AML-193 (cell line): ENCODE measurements around the gene AMELY.
"Not testable (repeated sequence)": the region's sequence is repeated elsewhere in the genome, so short reads cannot be mapped to it uniquely, and the experiment has no call there.

Experiments used
- DNase-seq, 2 experiments: peaks; one replicate each; lab custom pipeline; 2025; lab: John Stamatoyannopoulos, UW

AMELY gene, protein sequence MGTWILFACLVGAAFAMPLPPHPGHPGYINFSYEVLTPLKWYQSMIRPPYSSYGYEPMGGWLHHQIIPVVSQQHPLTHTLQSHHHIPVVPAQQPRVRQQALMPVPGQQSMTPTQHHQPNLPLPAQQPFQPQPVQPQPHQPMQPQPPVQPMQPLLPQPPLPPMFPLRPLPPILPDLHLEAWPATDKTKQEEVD

DNA sequence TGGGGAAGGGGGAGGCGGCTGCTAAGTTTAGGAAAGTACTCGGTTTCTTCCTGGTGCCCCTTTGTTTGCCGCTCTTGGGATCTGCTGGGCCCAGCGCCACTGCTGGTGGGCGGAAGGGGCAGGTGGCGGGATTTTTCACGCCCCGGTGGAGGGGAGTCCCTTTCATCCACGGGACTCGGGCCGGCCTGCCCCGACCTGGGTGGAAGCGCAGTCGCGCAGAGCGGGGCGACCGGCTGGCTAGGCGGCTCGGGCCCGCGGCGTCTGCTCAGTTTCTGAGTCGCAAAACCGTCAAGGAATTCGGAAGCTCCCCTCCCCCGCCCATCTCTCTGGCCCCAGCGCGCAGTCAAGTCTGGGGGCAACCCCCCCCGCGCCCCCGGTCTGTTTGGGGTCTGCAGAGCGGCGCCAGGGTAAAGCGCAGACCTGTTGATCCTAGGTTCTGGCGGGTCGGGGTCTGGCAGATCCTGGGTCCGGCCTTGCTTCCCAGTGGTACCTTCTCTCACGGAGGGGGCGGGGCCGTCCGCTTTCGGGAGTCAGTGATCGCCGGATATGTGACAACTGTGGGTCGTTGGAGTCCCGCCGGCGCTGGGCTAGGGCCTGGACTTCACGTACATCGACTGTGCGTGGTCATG is at the start of gene AMELY:
AMELY (minus strand) TSS at position 500 of the 629 bp plus-strand sequence. CDS start 39,144 bp downstream, outside the sequence.
- DNase-seq = no peak

DNA sequence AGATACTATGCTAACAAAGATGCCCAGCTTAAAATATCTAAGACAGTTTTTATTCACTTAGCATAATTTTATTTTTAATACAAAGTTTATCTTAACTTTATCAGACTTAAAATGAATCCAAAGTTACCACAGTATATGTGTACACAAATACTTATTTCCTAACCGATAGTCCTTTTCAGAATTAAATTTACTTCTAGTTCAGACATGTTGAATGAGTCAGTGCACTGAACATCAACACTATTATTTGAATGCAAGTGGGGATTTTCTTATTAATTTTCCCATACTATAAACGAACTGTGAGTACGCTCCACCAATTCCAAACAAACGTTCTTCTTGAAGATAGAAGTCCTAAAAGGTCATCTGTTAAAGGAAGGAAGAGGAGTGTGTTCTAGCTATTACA is 38.4 kb upstream of the AMELY start:
- no peak for DNase-seq

DNA sequence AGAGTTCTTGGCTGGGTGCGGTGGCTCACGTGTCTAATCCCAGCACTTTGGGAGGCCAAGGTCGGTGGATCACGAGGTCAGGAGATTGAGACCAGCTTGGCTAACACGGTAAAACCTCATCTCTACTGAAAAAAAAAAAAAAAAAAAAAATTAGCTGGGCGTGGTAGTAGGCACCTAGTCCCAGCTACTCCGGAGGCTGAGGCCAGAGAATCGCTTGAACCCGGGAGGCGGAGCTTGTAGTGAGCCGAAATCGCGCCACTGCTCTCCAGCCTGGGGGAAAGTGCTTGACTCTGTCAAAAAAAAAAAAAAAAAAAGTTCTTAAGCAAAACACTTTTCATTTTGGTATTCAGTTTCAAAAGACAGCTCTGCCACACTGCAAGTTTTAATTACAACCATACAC is 36.8 kb upstream of the AMELY start:
- no peak for DNase-seq

DNA sequence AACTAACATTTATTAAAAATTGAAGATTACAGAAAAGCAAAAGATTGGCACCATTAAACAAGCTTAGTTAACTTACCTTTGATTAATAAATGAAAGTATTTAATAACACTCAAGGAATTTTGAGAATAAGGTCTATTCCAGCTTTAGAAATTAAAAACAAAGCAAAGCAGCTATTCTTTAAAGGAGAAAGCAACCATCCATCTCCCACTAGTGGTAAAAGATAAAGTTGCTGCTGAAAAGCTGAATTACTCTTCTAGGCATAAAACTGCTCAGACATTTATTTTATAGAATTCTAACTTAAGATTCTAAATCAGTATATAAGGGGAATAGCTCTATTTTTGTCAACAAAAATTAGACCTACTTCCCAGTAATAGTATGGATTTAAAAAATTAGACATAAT is 36.1 kb upstream of the AMELY start:
- DNase-seq = no peak

DNA sequence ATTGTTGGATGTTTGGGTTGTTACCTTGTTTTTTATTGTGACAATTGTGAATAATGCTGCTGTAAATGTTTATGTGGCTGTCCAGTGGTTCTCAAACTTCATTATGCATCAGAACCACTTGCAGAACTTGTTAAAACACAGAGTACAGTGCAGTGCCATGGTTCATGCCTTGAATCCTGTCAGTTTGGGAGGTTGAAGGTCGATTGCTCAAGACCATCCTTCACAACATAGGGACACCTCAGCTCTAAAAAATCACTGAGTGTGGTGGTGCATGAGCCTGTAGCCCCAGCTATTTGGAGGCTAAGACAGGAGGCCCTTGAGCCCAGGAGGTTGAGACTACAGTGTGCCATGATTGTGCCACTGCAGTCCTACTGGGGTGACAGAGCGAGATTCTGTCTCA is 23.9 kb upstream of the AMELY start:
- no peak for DNase-seq

DNA sequence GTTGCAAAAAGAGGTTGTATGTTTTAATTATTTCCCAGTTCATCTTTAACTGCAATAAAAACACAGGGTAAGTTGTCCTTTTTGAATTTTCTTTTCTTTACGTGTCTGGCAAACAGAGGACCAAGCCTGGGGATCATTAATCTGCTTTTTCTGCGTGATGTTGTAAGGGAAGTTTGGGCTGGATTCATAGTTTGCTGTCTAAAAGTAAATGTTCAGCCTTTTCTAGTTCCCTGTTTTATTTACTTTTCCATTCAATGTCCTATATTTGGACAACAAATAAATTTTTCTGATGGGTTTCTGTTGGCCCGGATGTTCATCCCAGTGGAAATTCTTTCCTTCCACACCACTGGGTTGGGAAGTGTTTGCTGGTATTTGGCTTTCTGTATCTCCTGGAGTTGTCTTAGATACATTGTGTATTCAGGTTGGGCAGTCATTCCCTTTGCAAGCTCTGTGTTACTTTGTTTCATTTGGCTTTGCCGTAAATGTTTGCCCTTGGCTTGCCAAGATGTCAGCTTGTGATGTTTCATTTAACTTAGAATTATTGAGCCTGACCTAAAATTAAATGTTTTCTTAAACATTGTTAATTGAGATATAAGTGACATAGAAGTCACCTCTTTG is 20.3 kb upstream of the AMELY start:
- DNase-seq = no peak

DNA sequence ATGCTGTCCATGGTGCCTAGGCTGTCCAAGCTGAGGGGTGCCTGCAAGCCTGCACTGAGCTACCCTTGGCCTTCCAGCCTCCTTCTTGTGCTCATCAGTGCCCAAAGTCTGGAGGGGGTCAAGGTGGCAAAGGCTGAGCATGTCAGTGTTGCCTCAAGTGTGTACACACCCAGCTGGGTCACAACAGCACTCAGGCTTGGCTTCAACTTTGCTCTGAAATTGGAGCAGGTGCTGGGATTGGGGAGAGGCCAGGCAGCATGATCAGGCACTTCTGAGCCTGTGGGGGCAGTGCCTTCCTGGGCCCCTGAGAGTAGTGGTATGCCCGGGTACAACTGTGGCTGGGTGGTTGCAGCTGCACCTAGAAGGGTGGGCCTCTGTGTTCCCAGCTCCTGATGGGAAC is 17.7 kb upstream of the AMELY start:
- no peak for DNase-seq

DNA sequence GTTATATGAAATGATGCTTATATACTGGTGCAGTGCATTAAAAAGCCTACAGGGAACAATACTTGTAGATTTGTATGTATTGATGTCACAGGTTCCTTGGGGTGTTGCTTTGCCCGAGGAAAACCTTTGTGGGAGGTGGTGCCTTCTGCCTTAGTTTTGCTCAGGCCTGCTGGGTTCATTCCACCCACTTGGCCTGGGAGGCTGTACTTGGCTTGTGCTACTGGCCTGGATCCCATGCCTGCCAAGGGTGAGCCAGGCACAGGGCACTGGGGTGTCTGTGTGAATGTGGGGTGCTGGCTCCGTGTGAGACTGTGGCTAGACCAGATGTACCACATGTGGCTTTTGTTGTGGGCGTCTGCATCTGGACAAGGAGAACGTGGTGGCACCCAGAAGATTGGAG is 16.7 kb upstream of the AMELY start:
- DNase-seq = no peak

DNA sequence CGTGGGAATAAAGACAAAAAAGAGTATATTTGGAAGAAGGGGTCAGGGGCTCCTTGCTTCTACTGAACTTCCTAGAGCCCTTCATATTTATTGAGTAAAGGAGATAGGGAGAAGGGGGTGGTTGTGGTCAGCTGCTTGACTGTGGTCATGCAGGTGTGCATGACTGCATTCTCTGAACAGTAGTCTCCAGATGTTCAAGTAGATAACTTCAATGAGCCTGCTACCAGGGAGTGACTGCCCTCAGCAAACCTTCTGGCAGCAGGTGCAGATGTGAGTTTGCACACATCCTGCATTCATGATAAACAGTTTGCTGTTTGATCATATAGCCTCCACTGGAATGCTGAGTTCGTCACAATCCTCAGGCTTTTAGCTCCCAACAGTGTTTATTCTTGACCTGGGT is 9.5 kb upstream of the AMELY start:
- DNase-seq = no peak

DNA sequence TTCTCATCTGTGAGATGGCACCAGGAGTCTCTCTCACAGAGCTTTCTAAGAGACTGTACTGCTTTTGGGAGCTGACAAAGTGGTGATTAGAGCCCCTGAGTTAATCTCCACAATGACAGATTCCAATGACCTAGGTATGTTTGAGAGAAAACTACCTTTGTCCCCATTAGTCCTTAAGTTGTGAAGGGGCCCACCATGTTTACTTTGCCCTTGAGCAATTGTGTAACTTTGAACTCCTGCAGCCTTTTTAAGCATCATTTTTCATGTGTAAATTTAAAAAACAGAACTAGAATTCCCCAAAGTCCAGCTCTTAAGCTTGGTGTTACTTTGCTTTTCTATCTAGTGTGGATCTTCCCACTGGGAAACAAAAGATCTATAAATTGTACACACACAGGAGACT is 1.8 kb upstream of the AMELY start:
- DNase-seq = no peak

DNA sequence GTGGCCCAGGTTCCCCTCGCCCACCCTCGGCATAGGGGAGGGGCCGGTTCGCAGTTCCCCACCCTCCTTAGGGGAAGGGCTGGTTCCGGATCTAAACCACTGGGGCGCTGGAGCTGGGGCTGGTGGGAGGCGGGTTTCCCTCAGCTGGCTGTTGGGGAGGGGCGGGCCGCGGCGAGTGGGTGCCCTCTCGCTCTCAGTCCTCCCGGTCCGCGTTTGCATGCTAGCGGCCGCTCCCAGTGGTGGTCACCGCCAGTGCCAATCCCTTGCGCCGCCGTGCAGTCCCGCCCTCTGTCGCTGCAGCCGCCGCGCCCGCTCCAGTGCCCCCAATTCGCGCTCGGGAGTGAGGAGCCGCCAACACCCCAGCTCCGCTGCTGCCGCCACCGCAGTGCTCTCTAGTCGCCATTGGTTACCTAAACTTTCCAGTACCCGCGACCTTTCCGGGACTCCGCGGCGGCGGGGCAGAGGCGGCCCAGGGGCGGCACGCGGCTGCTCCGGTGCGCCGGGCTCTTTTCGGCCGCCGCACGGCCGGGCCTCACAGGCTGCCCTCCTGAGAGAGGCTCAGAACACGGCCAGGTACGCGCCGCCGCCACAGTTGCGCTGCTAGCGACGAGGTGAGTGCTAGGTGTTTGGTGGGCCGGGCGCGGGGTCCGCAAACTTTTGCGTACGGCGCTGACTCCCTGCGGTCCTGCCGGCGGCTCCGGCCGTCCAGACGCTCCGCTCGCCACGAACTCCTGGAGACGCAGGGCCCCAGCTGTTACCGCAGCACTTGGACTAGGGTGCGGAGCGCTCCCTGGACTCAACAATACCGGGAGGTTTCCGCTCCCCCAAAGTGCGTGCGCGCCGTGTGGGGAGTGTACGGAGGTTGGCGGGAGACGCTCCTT is 940 bp downstream of the AMELY start, which contains the start of gene TBL1Y:
TBL1Y (plus strand) TSS at position 326 of the 881 bp plus-strand sequence. CDS start 114,388 bp downstream, outside the sequence.
- no peak for DNase-seq

DNA sequence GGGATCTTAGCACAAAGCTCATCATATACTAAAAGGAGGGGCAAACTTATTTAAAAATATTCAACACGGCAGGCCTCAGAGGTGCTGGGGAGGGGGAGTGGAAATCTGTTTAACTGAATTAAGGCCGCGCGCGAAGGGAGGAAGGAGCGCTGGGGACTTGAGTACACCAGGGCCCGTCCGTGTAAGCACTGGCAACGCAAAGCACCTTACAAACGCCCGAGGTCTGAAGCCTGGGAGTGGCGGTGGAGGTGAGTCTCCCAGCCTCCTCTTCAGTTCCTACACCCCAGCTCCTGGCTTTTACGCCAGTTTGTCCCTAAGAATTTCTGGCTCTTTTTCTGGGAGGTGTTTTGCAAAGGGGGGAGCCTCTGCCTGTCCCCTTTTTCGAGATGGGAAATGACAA is 1.7 kb downstream of the AMELY start:
- DNase-seq = no peak

DNA sequence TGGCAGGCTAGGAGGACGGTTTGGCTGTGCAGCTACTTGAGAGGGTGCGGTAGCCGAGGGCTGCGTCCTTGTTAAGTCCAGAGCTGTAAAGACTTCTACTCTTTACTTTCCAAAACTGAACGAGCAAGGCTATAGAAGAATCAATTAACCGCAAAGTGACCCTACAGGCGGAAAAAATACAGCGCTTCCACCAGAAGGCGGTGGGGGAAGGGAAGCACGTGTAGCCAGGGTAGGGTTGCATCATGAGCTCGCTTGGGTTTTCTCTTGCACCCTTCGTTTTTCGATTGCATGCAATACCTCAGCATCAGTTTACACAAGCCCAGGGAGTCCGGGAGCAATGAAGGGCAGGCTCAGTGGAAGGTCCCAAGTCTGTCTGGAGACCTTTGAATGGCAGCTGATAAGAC is 2.4 kb downstream of the AMELY start:
- DNase-seq = no peak

DNA sequence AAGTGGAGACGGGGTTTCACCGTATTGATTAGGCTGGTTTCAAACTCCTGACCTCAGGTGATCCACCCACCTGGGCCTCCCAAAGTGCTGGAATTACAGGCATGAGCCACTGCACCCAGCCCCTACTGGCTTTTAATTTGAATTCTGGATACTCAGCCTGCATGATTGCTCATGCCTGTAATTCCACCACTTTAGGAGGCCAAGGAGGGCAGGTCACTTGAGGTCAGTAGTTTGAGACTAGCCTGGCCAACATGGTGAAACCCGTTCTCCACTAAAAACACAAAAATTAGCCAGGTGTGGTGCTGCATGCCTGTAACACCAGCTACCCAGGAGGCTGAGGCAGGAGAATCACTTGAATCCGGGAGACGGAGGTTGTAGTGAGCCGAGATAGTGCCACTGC is 3.5 kb downstream of the AMELY start:
- DNase-seq = not testable (repeated sequence)

DNA sequence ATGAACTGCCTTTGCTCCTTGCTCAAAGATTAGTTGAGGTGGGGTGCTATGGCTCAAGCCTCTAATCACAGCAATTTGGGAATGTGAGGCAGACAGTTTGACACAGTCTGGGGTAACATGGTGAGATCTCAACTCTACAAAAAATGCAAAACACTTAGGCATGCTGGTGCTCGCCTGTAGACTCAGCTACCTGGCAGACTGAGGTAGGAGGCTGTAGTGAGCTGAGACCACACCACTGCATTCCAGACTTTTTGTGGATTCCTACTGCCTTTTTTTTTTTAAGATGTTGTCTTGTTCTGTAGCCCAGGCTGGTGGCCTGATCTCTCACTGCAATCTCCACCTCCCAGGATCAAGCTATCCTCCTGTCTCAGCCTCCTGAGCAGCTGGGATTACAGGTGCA is 4.0 kb downstream of the AMELY start:
- no peak for DNase-seq

DNA sequence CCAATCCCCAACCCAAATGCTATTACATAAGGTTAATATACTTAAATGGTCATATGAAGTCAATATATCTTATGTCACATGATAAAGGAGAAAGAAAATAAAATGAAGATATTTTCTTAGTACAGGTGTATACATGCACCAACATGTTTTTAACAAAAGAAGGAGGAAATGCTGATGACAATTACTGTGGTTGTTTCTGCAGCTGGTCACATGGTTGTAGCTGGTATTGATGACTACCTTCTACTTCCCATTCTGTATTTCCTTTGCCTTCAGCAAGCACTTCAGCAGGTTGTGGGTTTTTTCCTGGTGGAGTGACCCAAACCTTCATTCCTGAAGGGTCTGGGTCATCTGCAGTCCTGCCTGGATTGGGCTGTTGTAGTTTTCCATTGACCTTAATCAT is 9.4 kb downstream of the AMELY start:
- not testable (repeated sequence) for DNase-seq

DNA sequence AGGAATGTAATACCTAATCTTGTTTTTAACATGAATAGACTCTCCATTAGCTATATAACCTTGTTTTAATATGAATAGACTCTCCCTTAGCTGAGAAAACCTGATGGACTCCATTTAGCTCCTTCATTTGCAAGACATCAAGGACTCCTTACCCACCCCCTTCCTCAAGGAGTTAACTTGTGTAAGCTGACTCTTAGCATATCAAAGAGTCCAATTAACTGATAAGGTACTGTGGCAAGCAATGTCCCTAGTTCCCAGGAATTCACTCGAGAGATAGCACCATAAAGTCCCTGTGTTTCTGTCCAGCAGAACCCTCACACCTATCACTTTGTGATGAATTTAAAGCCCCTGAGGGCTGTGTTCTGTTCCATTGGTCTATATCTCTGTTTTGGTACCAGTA is 16.3 kb downstream of the AMELY start:
- DNase-seq = no peak

DNA sequence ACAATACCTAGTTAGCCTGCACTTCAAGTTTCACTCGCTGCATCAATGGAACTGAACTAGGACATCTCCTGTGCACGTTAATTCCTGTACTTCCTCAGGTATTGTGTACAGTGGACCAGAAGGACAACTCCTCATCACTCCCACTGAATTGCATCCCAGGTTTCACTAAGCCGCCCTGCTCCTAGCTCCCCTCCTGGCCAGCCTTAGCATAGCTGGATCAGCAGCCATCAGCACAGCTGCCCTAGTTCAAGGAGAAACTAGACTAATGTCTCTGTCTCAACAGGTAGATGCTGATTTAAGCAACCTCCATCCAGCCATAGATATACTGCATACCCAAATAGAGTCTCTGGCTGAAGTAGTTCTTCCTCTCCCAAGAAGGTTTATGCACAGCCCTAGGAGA is 17.1 kb downstream of the AMELY start:
- DNase-seq = no peak

DNA sequence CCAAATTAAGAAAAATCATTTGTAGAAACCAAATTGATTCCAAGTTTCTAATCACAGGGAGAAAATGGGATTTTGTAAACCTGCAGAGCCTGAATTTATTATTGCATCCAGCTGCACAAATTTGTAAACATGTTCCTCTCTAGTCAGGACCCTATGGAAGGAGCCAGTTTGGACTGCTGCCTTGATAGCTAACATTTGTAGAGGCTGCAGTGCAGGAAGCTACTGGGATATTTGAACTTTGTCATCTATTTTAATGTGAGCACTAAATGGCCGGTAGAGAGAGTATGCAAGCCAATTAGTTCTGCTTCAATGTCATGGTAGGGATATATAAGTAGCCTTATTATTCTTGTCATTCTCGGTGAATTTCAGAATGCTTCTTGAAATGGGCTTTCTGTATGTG is 62.2 kb downstream of the AMELY start:
- no peak for DNase-seq

DNA sequence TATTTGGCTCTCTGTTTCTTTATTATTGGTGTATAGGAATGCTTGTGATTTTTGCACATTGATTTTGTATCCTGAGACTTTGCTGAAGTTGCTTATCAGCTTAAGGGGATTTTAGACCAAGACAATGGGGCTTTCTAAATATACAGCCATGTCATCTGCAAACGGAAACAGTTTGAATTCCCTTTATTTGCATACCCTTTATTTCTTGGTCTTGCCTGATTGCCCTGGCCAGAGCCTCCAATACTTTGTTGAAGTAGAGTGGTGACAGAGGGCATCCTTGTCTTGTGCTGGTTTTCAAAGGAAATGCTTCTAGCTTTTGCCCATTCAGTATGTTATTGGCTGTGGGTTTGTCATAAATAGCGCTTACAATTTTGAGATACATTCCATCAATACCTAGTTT is 68.9 kb downstream of the AMELY start:
- not testable (repeated sequence) for DNase-seq
